GM19468 (cell line): Measurements from ENCODE around the gene LARGE1.

Experiments
- ATAC-seq: cut with Tn5 transposase; IDR thresholded peaks from one replicate; pipeline ENCODE4 v1.9.1; 2021; ENCODE audit warnings: mild to moderate bottlenecking, moderate library complexity, moderate number of reproducible peaks; ENCODE audit not compliant: unreplicated experiment; ENCODE audit errors: extremely low read depth

LARGE1 gene

DNA sequence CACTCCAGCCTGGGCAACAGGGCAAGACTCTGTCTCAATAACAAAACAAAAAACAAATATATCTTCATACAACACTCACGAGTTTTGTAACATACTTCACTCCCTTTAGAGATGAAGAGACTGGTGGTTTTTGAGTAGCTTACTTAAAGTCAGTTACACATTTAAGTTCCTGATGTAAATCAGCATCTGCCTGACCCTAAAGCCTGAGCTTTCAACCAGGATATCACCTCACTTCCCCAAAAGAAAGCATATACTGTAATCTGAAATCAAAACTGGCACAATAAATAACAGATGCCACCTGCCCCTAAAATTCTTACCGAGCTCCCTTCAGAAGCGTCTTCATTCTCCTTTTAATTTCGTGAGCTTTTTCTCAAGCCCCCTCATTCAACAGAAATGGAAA is 31.5 kb downstream of the LARGE1 start:
- ATAC-seq, result no peak

- ATAC-seq, result no peak
Observed at GRCh38 chr22:33887173-33887572, 33.1 kb downstream of the LARGE1 start.

GRCh38 chr22:33886696-33887095 is 33.6 kb downstream of the LARGE1 start:
- no peak for ATAC-seq

DNA sequence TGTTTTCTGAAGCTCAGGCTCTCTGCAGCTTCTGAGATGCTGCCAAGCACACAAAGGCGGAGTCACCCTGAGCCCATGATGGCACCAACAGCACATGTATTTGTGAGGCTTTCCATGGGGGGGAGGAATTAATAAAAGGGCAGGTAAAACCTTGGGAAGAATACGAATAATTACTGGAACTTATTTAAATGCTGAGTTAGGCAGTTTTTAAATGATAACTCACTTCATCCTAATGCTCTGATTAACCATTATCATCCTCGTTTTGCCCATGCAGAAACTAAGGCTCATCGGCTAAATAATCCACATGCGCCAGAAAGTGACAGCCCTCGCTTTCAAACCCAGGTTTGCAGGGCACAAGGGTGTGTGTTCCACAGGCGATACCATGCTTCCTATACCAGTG is 35.4 kb downstream of the LARGE1 start:
- no peak for ATAC-seq

DNA sequence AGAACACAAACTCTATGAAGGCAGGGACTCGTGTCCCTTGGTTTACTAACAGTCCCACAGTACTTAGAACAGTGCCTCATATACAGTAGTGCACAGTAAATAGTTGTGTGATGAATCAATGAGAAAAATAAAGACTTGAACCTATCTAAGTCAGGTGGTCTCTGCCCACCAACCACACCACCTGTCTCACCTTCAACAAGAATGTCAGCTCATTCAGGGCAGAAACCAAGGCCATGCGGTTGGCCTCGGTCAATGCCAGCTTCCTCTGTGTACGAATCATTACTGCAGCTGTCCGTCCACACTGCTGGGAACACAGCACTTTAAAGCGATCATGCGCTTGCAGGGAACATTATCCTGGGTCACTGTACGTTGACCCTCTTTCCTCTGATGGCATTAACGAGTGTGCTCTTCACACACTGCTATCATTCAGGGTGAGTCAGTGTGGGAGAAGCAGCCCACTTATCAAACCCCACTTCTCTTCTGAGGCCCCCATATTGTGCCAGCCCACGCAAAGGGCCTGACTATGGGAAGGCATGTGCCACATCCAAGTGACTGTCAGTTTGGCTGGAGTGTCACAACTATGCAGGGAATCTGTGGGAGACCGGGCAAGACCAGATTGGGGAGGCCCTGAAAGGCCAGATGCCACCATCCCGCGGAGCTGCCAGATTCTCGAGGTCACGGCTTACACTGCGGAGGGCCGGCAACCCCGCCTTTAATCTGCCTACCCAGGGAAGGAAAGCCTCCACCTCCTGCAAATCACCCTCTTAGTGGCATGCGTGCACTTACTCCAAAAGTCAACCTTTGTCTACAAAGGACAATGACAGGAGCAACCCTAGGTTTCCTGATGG is 36.1 kb downstream of the LARGE1 start:
- no peak for ATAC-seq

- no peak for ATAC-seq
Observed at GRCh38 chr22:33883561-33883960, 36.7 kb downstream of the LARGE1 start.

DNA sequence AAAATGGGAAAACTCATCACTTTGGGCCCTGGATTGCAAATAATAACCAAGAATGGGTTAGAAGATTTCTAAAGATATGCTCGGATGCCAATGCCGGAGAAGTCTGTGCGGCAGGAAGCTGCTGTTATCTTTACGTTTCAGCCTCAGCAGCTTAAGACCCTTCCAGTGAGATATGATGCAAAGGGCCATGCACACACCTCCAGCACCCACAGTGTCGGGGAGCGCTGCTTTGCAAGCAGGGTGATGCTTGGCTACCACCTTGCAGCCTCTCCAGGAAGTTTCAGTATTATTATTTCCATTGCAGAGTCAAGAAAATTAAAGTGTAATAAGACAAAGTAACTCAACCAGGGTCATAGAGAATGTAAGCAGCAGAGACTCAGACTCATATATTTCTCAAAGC is 37.3 kb downstream of the LARGE1 start:
- ATAC-seq, result no peak

- no peak for ATAC-seq
Observed at GRCh38 chr22:33880986-33881385, 39.3 kb downstream of the LARGE1 start.

DNA sequence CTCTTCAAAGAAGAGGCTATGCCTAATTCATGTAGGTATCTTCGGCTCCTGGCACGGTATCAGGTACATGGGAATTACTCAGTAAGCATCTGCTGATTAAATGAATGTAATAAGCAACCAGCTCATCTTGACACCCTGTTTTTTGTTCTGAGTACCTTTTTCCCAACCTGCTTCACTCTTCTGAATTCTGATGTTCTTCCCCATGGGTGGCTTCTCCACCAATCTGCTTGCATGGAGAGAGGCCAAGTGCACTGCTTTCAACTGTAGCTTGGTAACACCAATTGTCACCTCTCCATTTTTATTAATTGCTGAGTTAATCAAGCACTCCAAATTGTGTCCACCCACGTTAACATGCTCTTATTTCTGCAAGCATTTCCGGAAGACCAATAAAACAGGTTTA is 40.5 kb downstream of the LARGE1 start:
- ATAC-seq, result no peak

DNA sequence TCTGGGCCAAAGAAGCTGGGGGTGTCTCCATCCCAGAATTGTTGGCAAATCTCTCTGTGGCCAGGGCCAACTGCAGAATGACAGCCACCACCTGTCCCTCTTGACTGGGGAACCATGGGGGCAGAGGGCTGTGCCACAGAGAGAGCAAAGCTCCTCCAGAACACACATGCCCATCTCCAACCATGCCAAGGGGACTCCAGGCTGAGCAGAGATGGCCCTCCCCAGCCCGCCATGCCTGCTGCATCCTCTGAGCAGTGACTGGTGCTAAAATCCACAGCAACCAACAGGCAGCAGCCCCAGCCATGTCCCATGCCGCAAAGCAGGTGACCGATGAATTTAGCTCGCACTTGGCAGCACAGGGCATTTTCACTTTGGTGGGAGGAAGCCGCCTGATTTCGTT is 45.0 kb downstream of the LARGE1 start:
- no peak for ATAC-seq

DNA sequence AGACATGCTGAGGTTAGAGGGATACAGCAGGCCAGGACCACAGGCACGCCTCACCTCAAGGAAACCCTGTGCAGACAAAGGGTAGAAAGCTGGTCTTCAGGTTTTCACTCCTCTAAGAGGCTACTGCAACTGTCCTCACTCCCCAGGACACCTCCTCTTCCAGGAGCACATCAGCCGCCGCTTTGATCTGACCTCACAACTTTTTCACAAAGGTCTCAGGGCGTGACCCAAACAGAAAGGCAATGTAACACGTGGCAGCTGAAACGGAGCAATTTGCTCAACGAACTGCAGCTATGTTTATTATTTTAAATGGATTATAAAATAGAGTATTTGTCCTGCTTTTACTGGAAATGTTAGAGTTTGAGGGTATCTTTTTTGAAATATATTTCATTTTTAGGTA is 46.1 kb downstream of the LARGE1 start:
- ATAC-seq, result no peak

GRCh38 chr22:33873666-33874065 is 46.6 kb downstream of the LARGE1 start:
- ATAC-seq, result no peak

DNA sequence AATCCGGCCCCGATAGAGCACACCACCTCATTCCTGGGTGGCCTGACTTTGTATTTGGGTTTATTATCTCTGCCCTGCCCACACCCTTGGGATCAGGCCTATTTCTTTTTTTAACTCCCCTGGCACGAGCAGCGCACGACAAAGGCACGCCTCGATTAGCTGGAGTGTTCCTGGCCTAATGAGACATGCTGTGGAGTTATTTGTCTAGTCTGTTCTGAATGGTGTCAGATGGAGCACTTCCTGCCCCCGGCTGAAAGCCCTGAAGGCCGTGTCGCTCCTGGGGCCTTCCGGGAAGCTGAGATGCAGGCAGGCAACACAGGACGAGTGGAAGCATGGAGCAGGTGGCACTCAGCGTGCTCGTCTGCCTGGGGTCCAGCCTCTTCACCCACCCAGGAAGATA is 47.1 kb downstream of the LARGE1 start:
- ATAC-seq, result no peak

GRCh38 chr22:33871935-33872334 is 48.3 kb downstream of the LARGE1 start:
- no peak for ATAC-seq

DNA sequence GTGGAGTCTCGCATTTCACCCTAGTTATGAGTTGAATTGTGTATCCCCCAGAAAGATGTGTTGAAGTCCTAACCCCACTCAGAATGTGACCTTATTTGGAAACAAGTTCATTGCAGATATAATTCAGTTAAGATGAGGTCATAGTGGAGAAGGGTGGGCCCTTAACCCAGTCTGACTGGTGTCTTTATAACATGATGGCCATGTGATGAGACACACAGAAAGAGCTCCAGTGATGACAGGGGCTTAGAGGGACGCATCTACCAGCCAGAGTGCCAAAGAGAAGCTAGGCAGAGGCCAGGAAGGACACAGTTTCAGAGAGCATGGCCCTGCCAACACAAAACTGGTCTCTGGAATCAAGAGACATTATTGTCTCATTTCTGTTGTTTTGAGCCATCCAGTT is 50.3 kb downstream of the LARGE1 start:
- no peak for ATAC-seq

DNA sequence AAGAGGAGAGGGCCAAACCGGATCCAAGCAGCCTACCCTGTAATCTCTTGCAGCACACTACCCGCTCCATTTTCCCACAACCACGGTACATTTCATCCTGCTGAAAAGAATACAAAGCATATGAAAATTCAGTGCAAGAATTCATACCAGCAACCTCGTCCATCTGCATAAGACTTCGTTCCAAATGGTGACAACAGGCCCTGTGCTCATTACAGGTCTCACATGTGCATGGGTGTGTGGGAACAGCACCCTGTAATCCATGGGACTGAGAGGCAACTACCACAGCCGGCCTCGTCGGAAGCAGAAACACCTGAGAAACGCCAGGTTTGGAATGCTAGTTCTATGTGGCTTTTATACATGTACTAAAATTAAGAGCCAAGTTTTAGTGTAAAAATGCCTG is 52.3 kb downstream of the LARGE1 start:
- ATAC-seq, result no peak

GRCh38 chr22:33867118-33867866 is 53.0 kb downstream of the LARGE1 start:
- ATAC-seq, result no peak

GRCh38 chr22:33866511-33866910 is 53.8 kb downstream of the LARGE1 start:
- no peak for ATAC-seq

GRCh38 chr22:33865996-33866395 is 54.3 kb downstream of the LARGE1 start:
- no peak for ATAC-seq

GRCh38 chr22:33865248-33865647 is 55.0 kb downstream of the LARGE1 start:
- ATAC-seq, result no peak

GRCh38 chr22:33864723-33865130 is 55.5 kb downstream of the LARGE1 start:
- ATAC-seq, result no peak
